Measurements from ENCODE around the gene ATP8B3. TPM values are rescaled to one million over a fixed set of nuclear protein-coding genes. Genes with fewer than 3 reads are reported as not detected.

Gene ATP8B3
- total and polyA plus RNA-seq, 9 of the 15 experiments (the other 6 are each of a cell fraction or from before 2014, with no cell fraction given) = 1.2 to 12.3 (median 3.8) TPM

GRCh38 chr19:1847684-1848398 lies 35.8 kb upstream of the ATP8B3 start (continued):
- TF ChIP-seq CHD7 (IDR thresholded peaks at IDR 0.05; ENCODE audit: low read depth, low read length) = no peak
- TF ChIP-seq, protein P1, sequence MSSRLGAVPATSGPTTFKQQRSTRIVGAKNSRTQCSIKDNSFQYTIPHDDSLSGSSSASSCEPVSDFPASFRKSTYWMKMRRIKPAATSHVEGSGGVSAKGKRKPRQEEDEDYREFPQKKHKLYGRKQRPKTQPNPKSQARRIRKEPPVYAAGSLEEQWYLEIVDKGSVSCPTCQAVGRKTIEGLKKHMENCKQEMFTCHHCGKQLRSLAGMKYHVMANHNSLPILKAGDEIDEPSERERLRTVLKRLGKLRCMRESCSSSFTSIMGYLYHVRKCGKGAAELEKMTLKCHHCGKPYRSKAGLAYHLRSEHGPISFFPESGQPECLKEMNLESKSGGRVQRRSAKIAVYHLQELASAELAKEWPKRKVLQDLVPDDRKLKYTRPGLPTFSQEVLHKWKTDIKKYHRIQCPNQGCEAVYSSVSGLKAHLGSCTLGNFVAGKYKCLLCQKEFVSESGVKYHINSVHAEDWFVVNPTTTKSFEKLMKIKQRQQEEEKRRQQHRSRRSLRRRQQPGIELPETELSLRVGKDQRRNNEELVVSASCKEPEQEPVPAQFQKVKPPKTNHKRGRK (tag; IDR thresholded peaks at IDR 0.05) = no peak
- TF ChIP-seq, protein P2, sequence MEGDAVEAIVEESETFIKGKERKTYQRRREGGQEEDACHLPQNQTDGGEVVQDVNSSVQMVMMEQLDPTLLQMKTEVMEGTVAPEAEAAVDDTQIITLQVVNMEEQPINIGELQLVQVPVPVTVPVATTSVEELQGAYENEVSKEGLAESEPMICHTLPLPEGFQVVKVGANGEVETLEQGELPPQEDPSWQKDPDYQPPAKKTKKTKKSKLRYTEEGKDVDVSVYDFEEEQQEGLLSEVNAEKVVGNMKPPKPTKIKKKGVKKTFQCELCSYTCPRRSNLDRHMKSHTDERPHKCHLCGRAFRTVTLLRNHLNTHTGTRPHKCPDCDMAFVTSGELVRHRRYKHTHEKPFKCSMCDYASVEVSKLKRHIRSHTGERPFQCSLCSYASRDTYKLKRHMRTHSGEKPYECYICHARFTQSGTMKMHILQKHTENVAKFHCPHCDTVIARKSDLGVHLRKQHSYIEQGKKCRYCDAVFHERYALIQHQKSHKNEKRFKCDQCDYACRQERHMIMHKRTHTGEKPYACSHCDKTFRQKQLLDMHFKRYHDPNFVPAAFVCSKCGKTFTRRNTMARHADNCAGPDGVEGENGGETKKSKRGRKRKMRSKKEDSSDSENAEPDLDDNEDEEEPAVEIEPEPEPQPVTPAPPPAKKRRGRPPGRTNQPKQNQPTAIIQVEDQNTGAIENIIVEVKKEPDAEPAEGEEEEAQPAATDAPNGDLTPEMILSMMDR (IDR thresholded peaks at IDR 0.05 in 2 of 3, conservative IDR thresholded peaks at IDR 0.05 in 1 of 3; ENCODE audit: insufficient read depth in 2 of 3, low read depth in 1 of 3, low read length in 3 of 3) = no peak
- TF ChIP-seq, protein P3, sequence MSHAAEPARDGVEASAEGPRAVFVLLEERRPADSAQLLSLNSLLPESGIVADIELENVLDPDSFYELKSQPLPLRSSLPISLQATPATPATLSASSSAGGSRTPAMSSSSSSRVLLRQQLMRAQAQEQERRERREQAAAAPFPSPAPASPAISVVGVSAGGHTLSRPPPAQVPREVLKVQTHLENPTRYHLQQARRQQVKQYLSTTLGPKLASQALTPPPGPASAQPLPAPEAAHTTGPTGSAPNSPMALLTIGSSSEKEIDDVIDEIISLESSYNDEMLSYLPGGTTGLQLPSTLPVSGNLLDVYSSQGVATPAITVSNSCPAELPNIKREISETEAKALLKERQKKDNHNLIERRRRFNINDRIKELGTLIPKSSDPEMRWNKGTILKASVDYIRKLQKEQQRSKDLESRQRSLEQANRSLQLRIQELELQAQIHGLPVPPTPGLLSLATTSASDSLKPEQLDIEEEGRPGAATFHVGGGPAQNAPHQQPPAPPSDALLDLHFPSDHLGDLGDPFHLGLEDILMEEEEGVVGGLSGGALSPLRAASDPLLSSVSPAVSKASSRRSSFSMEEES (CRISPR knock-in tag; IDR thresholded peaks at IDR 0.05) = no peak
- TF ChIP-seq CREBBP (IDR thresholded peaks at IDR 0.05; ENCODE audit: low read depth, low read length) = no peak
- TF ChIP-seq SMARCA4 (IDR thresholded peaks at IDR 0.05) = no peak
- no peak for TF ChIP-seq ADNP (tag; IDR thresholded peaks at IDR 0.05)
- TF ChIP-seq ZNF75A (CRISPR knock-in tag; IDR thresholded peaks at IDR 0.05) = no peak
